Mucosa of rectum (tissue), 2 donors: ENCODE measurements around the gene TSSC4.

ENCODE experiments used
- H3K27ac ChIP-seq, 2 donors: one replicate each; pipeline ENCODE4 v1.7.0; 2013; ENCODE audit warnings: inconsistent platforms in 2 of 2, low read depth in 2 of 2, low read length in 2 of 2
- H3K27me3 ChIP-seq, 2 donors: one replicate each; pipeline ENCODE4 v1.7.0; 2013; ENCODE audit warnings: low read length in 2 of 2; ENCODE audit not compliant: control insufficient read depth in 2 of 2, insufficient read depth in 2 of 2
- H3K36me3 ChIP-seq, 2 donors: one replicate each; pipeline ENCODE4 v1.7.0; 2013; ENCODE audit warnings: low read length in 2 of 2; ENCODE audit not compliant: control insufficient read depth in 2 of 2, insufficient read depth in 2 of 2
- H3K4me1 ChIP-seq, 2 donors: one replicate each; pipeline ENCODE4 v1.7.0; 2013; ENCODE audit warnings: low read length in 2 of 2, mild to moderate bottlenecking in 1 of 2; ENCODE audit not compliant: control insufficient read depth in 2 of 2, insufficient read depth in 2 of 2
- H3K4me3 ChIP-seq, 2 donors: one replicate each; pipeline ENCODE4 v1.7.0; 2013; ENCODE audit warnings: low read length in 2 of 2
- H3K9ac ChIP-seq, 2 donors: one replicate each; pipeline ENCODE4 v1.7.0; 2013; ENCODE audit warnings: low read length in 2 of 2, low read depth in 1 of 2, mild to moderate bottlenecking in 1 of 2
- H3K9me3 ChIP-seq, 2 donors: one replicate each; pipeline ENCODE4 v1.7.0; 2013; ENCODE audit warnings: low read length in 2 of 2; ENCODE audit not compliant: control insufficient read depth in 2 of 2
- donor health status: healthy.
- donor health status: Normal muscosa, but diverticular disease.

The TSSC4 gene

DNA sequence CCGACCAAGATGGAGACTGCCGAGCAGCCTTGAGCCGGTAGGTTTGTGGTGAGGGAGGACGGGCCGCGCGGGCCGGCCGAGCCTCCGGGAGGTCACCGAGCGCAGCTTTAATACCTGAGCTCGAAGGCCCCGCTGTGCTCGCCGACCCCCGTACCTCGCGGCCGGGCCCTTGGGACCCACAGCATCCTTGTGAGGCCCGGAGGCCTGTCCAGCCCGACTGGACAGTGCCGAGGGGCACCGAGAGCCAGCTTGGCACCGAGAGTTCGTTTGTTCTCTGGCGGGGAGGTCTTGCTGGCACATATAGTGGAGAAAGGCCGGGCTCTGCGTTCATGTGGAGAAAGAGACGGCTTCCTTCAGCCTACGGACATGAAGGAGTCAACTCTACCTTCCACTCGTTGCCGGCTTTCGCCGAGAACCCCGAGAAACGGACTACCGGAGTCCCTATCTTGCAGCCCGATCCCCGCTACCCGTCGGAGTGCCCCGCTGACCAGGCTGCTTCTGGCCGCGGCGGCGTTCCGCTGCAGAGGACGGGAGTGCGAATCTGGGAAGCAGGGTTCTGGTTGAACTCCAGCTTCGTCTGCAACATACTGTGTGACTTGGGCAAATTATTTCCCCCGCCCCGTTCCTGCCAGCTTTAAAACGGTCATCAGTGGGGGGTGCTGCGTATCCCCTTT, 349 bp downstream of the TSSC4 start:
- Histone ChIP-seq H3K27ac (peak overlapping the region; percentile 85 to 96), H3K4me1 (peaks cover 23 to 25% of the 10 kb centered on the region in 2 donors), H3K9me3 (no peaks in the 10 kb centered on the region), H3K4me3 (peak overlapping the region; percentile 89 to 90), H3K36me3 (peaks cover 12 to 23% of the 10 kb centered on the region in 2 donors), H3K27me3 (no peaks in the 10 kb centered on the region), H3K9ac (peak overlapping the region; percentile 84 to 86)

DNA sequence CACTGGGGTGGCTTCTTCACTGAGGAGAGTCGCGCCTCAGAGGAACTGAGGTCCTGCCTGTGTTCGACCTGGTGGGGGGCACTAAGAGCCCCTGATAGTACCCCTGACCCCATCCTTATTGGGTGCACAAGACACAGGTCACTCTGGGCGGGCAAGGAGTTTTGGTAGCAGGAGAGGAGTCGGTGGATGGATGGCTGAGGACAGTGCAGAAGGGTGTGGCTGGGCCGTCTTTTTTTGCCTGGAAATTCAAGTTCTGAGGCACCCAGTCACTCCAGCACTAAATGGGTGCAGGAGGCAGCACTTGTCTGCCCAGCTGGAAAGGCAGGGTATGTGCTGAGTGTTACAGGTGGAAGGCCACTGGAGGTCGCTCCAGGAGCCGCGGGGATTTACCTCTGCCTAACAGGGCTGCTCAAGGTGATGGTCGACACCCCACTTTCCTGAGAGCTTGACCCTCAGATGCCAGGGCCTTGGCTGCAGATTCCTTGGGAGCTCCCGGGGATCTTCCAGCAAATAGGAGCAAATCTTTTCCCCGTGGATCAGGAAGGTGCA, 960 bp downstream of the TSSC4 start:
- peak overlapping the region; percentile 84 to 86 for H3K9ac ChIP-seq
- H3K9me3 ChIP-seq = no peaks in the 10 kb centered on the region
- no peaks in the 10 kb centered on the region for H3K27me3 ChIP-seq
- H3K4me3 ChIP-seq = peak overlapping the region; percentile 89 to 90
- H3K4me1 ChIP-seq = peaks cover 23 to 25% of the 10 kb centered on the region in 2 donors
- H3K27ac ChIP-seq = no peak overlapping the region
- H3K36me3 ChIP-seq = peaks cover 10 to 21% of the 10 kb centered on the region in 2 donors

DNA sequence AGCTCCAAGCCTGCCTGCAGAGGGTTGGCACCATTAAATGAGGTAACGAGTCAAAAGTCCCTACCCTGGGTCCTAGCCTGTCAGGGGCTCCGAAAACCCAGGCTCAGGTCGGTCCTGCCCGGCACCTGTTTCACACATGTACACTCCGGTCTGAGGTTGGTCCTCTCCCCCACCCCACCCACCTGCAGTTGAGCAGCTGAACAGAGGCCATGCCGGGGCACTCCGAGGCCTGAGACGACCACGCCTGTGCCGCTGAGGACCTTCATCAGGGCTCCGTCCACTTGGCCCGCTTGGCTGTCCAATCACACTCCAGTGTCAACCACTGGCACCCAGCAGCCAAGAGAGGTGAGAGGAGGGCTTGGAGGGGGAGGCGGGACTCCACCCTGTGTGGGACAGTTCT, 1.6 kb downstream of the TSSC4 start:
- Histone ChIP-seq H3K36me3 (peaks cover 8 to 21% of the 10 kb centered on the region in 2 donors), H3K27ac (no peak overlapping the region), H3K27me3 (peaks cover 0 to under 1% of the 10 kb centered on the region in 2 donors), H3K9me3 (no peaks in the 10 kb centered on the region), H3K4me3 (peak overlapping the region in 1 of 2 donors; percentile 89), H3K4me1 (peaks cover 23 to 25% of the 10 kb centered on the region in 2 donors), H3K9ac (no peak overlapping the region)

DNA sequence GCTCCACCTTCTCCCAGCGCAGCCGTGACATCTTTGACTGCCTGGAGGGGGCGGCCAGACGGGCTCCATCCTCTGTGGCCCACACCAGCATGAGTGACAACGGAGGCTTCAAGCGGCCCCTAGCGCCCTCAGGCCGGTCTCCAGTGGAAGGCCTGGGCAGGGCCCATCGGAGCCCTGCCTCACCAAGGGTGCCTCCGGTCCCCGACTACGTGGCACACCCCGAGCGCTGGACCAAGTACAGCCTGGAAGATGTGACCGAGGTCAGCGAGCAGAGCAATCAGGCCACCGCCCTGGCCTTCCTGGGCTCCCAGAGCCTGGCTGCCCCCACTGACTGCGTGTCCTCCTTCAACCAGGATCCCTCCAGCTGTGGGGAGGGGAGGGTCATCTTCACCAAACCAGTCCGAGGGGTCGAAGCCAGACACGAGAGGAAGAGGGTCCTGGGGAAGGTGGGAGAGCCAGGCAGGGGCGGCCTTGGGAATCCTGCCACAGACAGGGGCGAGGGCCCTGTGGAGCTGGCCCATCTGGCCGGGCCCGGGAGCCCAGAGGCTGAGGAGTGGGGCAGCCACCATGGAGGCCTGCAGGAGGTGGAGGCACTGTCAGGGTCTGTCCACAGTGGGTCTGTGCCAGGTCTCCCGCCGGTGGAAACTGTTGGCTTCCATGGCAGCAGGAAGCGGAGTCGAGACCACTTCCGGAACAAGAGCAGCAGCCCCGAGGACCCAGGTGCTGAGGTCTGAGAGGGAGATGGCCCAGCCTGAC, 2.5 kb downstream of the TSSC4 start:
- Histone ChIP-seq H3K9me3 (no peaks in the 10 kb centered on the region), H3K4me3 (no peak overlapping the region), H3K27me3 (peaks cover 0 to 8% of the 10 kb centered on the region in 2 donors), H3K36me3 (peaks cover 8 to 21% of the 10 kb centered on the region in 2 donors), H3K27ac (no peak overlapping the region), H3K4me1 (peaks cover 23 to 25% of the 10 kb centered on the region in 2 donors), H3K9ac (no peak overlapping the region)

DNA sequence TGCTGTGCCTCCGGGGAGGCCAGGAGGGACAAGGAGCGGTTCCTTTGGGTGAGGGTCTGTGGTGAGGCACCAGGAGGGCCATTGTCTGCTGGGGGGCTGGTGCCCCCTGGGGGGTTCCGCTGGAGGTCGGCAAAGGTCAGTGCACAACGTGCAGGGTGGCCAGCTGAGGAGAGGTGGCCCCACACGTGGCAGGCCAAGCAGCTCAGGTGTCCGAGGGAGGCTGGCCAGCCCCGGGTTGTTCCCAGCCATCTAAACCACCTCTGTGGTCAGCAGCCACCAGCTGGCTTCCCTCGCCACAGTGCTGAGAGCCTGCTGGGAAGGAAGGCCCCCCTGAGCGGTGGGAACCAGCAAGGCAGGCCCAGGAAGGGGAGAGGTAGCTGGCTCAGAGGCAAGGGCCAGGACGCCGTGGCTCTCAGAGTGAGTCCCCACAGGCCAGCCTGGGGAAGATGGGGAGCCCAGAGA, 4.2 kb downstream of the TSSC4 start:
- peaks cover 8 to 21% of the 10 kb centered on the region in 2 donors for H3K36me3 ChIP-seq
- no peak overlapping the region for H3K4me3 ChIP-seq
- no peak overlapping the region for H3K27ac ChIP-seq
- H3K4me1 ChIP-seq = peaks cover 12 to 13% of the 10 kb centered on the region in 2 donors
- H3K9ac ChIP-seq = no peak overlapping the region
- peaks cover 5 to 21% of the 10 kb centered on the region in 2 donors for H3K27me3 ChIP-seq
- H3K9me3 ChIP-seq = no peaks in the 10 kb centered on the region

DNA sequence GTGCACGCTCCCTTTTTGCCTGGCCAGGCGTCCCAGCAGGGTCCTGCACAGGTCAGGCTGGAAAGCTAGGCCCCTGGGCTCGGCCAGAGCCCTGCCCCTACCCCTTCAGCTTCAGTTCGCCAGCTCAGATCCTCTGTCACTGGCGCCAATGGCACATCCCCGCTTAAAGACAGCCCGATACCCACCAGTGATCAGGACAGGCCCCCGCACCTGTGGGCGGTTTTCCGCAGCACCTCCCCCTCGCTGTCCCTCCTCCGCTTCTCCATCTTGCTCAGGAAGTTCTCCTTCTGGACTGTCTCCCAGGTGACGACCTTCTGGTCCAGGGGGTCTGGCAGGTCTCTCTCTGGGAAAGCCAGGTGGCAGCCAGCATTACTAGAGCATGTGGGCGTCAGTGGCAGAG, 5.9 kb downstream of the TSSC4 start:
- peaks cover 5 to 22% of the 10 kb centered on the region in 2 donors for H3K27me3 ChIP-seq
- no peak overlapping the region for H3K4me3 ChIP-seq
- no peak overlapping the region for H3K9ac ChIP-seq
- peaks cover 8% of the 10 kb centered on the region in 2 donors for H3K4me1 ChIP-seq
- H3K9me3 ChIP-seq = no peaks in the 10 kb centered on the region
- no peak overlapping the region for H3K27ac ChIP-seq
- H3K36me3 ChIP-seq = peaks cover 8 to 21% of the 10 kb centered on the region in 2 donors

DNA sequence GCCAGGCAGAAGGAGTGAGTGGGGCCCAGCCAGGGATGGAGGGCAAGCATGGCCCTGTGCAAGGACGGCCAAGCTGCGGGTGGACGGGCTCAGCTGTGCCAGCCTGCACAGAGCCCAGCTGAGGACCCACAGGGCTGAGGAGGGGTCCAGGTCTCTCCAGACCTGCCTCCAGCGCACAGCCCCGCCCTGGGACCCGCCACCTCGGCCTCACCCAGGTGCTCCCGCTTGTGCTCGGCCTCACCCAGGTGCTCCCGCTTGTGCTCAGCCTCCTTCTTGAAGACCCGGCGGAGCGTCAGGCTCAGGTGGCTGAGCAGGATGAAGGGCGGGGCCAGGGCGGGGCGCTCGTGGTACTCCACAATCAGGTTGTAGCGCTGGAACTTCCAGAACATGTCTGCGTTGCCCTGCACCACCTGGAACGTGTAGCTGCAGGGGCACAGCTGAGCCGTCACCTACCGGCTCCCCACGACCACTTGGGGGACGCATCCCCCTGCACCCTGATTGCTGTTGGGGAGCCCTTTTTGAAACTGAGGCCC, 6.4 kb downstream of the TSSC4 start:
- no peak overlapping the region for H3K4me3 ChIP-seq
- H3K36me3 ChIP-seq = peaks cover 8 to 21% of the 10 kb centered on the region in 2 donors
- H3K4me1 ChIP-seq = peaks cover 3% of the 10 kb centered on the region in 2 donors
- H3K9me3 ChIP-seq = no peaks in the 10 kb centered on the region
- no peak overlapping the region for H3K9ac ChIP-seq
- no peak overlapping the region for H3K27ac ChIP-seq
- H3K27me3 ChIP-seq = peaks cover 5 to 22% of the 10 kb centered on the region in 2 donors

DNA sequence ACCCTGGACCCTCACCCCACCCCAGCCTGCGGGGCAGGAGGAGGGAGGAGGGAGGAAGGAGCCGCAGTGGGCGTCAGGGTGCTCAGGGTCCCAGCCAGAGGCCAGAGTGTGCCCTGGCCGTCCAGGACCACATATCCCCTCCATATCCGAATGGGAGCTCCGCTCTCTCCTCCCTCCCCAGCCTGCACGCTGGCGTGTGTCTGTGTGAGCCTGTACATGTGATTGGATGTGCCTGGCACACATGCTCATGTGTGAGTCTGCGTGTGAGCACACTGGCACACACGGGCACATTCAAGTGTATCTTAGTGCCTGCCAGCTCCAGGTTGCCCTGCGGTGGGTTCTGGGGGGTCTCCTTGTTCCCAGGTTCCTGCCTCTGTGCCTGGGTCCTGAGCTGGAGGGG, 8.1 kb downstream of the TSSC4 start:
- peaks cover 5 to 22% of the 10 kb centered on the region in 2 donors for H3K27me3 ChIP-seq
- no peak overlapping the region for H3K9ac ChIP-seq
- H3K4me1 ChIP-seq = no peaks in the 10 kb centered on the region
- no peak overlapping the region for H3K27ac ChIP-seq
- H3K4me3 ChIP-seq = no peak overlapping the region
- H3K36me3 ChIP-seq = peaks cover 0 to 5% of the 10 kb centered on the region in 2 donors
- H3K9me3 ChIP-seq = no peaks in the 10 kb centered on the region

DNA sequence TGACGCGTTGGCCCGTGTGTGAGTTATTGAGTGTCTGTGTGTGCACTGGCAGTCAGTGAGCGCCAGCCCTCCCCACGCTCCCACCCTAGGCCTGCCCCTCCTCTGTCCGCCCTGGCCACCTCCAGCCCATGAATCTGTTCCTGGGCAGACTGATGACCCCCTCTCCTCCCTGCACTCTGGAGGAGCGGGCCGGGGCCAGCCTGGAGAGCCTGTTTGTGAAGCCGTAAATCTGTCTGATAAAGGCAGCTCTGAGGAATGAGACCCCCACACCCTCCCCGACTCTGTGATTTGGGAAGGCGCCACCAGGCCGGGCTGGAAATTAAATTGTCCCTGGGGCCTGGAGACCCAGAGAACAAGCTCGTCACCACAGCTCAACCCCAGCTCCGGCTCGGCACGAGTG, 8.6 kb downstream of the TSSC4 start:
- Histone ChIP-seq H3K4me3 (no peak overlapping the region), H3K27me3 (peaks cover 5 to 22% of the 10 kb centered on the region in 2 donors), H3K9me3 (no peaks in the 10 kb centered on the region), H3K36me3 (peaks cover 0 to under 1% of the 10 kb centered on the region in 2 donors), H3K9ac (no peak overlapping the region), H3K4me1 (no peaks in the 10 kb centered on the region), H3K27ac (no peak overlapping the region)
